ENCODE results near the gene ADARB2.
"Not testable (repeated sequence)": the region's sequence is repeated elsewhere in the genome, so short reads cannot be mapped to it uniquely, and the experiment has no call there.

ADARB2 gene

GRCh38 chr10:1361411-1362105 lies 375.8 kb downstream of the ADARB2 start:
- no peak for DNase-seq

- DNase-seq, result no peak
Observed at GRCh38 chr10:1360558-1361164, 376.7 kb downstream of the ADARB2 start.

GRCh38 chr10:1360011-1360557 lies 377.2 kb downstream of the ADARB2 start:
- no peak for DNase-seq

GRCh38 chr10:1359626-1359955 lies 377.7 kb downstream of the ADARB2 start:
- no peak for DNase-seq

GRCh38 chr10:1358860-1359625 lies 378.3 kb downstream of the ADARB2 start:
- no peak for DNase-seq

GRCh38 chr10:1358147-1358546 lies 379.2 kb downstream of the ADARB2 start:
- no peak for DNase-seq

- no peak for DNase-seq
Observed at GRCh38 chr10:1356349-1356748, 381.0 kb downstream of the ADARB2 start.

GRCh38 chr10:1354809-1355710 lies 382.3 kb downstream of the ADARB2 start:
- DNase-seq, result no peak

- DNase-seq, result not testable (repeated sequence)
Observed at GRCh38 chr10:1352296-1352695, 385.0 kb downstream of the ADARB2 start.

- DNase-seq, result no peak
Observed at GRCh38 chr10:1348773-1349050, 388.6 kb downstream of the ADARB2 start.

GRCh38 chr10:1347962-1348772 lies 389.2 kb downstream of the ADARB2 start:
- DNase-seq, result no peak

- no peak for DNase-seq
Observed at GRCh38 chr10:1347525-1347924, 389.8 kb downstream of the ADARB2 start.

- DNase-seq, result no peak
Observed at GRCh38 chr10:1346201-1346600, 391.1 kb downstream of the ADARB2 start.

- no peak for DNase-seq
Observed at GRCh38 chr10:1345368-1345767, 392.0 kb downstream of the ADARB2 start.

- no peak for DNase-seq
Observed at GRCh38 chr10:1344846-1345245, 392.5 kb downstream of the ADARB2 start.

GRCh38 chr10:1344408-1344807 lies 392.9 kb downstream of the ADARB2 start:
- DNase-seq, result no peak

- no peak for DNase-seq
Observed at GRCh38 chr10:1343176-1343575, 394.1 kb downstream of the ADARB2 start.

- not testable (repeated sequence) for DNase-seq
Observed at GRCh38 chr10:1341052-1341451, 396.3 kb downstream of the ADARB2 start.

- DNase-seq, result no peak
Observed at GRCh38 chr10:1339396-1339795, 397.9 kb downstream of the ADARB2 start.

- DNase-seq, result no peak
Observed at GRCh38 chr10:1335642-1336041, 401.7 kb downstream of the ADARB2 start.

GRCh38 chr10:1333981-1334380 lies 403.3 kb downstream of the ADARB2 start:
- DNase-seq, result no peak

GRCh38 chr10:1331560-1331959 lies 405.8 kb downstream of the ADARB2 start:
- DNase-seq, result no peak
